Hippocampal formation (tissue), 2 donors: ENCODE data around the gene MBD3.
"Not testable (repeated sequence)": the region's sequence is repeated elsewhere in the genome, so short reads cannot be mapped to it uniquely, and the experiment has no call there.

ENCODE experiments used
- DNase-seq, 2 donors: peaks; one replicate each; lab custom pipeline; 2025; lab: John Stamatoyannopoulos, UW

MBD3 gene

GRCh38 chr19:1538978-1539377 is 53.7 kb downstream of the MBD3 start:
- DNase-seq: no peak

GRCh38 chr19:1535699-1536098 is 57.0 kb downstream of the MBD3 start:
- not testable (repeated sequence) for DNase-seq

- no peak for DNase-seq
Observed at GRCh38 chr19:1534972-1535371, 57.7 kb downstream of the MBD3 start.

- no peak for DNase-seq
Observed at GRCh38 chr19:1533510-1534150, 59.0 kb downstream of the MBD3 start.

GRCh38 chr19:1532003-1532402 is 60.7 kb downstream of the MBD3 start:
- no peak for DNase-seq

GRCh38 chr19:1531587-1531986 is 61.1 kb downstream of the MBD3 start:
- no peak for DNase-seq

GRCh38 chr19:1530856-1531255 is 61.8 kb downstream of the MBD3 start:
- not testable (repeated sequence) for DNase-seq

- DNase-seq: no peak
Observed at GRCh38 chr19:1529430-1529816, 63.2 kb downstream of the MBD3 start.

- DNase-seq: no peak
Observed at GRCh38 chr19:1528596-1529429, 63.9 kb downstream of the MBD3 start.

- no peak for DNase-seq
Observed at GRCh38 chr19:1527650-1528309, 64.9 kb downstream of the MBD3 start.

GRCh38 chr19:1526979-1527649 is 65.6 kb downstream of the MBD3 start:
- no peak for DNase-seq

GRCh38 chr19:1526066-1526778 is 66.4 kb downstream of the MBD3 start:
- DNase-seq: no peak

- no peak for DNase-seq
Observed at GRCh38 chr19:1525343-1525742, 67.3 kb downstream of the MBD3 start.

- DNase-seq: no peak
Observed at GRCh38 chr19:1524972-1525325, 67.7 kb downstream of the MBD3 start.

GRCh38 chr19:1524287-1524971 is 68.2 kb downstream of the MBD3 start:
- DNase-seq: no peak
